GM12801 (cell line): ENCODE results near the gene AREL1.

Source experiments
- TF ChIP-seq, protein P1 (sequence below): IDR thresholded peaks from one replicate; pipeline ENCODE4 v1.5.1; 2011; ENCODE audit warnings: control low read depth; ENCODE audit not compliant: insufficient read length; ENCODE audit errors: extremely low read depth

Gene AREL1

GRCh38 chr14:74737753-74738325 is 25.0 kb upstream of the AREL1 start:
- TF ChIP-seq, protein P1, sequence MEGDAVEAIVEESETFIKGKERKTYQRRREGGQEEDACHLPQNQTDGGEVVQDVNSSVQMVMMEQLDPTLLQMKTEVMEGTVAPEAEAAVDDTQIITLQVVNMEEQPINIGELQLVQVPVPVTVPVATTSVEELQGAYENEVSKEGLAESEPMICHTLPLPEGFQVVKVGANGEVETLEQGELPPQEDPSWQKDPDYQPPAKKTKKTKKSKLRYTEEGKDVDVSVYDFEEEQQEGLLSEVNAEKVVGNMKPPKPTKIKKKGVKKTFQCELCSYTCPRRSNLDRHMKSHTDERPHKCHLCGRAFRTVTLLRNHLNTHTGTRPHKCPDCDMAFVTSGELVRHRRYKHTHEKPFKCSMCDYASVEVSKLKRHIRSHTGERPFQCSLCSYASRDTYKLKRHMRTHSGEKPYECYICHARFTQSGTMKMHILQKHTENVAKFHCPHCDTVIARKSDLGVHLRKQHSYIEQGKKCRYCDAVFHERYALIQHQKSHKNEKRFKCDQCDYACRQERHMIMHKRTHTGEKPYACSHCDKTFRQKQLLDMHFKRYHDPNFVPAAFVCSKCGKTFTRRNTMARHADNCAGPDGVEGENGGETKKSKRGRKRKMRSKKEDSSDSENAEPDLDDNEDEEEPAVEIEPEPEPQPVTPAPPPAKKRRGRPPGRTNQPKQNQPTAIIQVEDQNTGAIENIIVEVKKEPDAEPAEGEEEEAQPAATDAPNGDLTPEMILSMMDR: no peak

- TF ChIP-seq, protein P1: no peak
Measured at GRCh38 chr14:74735125-74735524, 22.2 kb upstream of the AREL1 start.

DNA sequence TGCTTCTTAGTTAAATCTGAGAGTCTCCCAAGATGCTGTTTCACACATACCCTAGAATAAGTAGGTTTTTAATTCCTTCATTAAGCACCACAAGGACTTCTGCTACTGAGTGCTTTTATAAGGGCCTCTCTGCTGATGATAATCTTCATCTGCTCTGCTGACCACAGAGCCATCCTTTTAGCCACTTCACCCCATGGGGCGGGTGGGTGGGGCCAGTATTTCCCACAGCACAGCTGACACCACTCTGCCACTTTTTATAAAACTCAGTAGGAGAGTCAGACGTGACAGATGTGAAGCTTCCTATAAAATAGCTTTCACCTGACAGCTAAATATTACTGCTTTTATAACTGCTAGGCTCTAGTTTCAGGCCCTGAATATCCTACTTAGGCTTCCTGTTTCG is 20.3 kb upstream of the AREL1 start:
- TF ChIP-seq, protein P1: no peak

DNA sequence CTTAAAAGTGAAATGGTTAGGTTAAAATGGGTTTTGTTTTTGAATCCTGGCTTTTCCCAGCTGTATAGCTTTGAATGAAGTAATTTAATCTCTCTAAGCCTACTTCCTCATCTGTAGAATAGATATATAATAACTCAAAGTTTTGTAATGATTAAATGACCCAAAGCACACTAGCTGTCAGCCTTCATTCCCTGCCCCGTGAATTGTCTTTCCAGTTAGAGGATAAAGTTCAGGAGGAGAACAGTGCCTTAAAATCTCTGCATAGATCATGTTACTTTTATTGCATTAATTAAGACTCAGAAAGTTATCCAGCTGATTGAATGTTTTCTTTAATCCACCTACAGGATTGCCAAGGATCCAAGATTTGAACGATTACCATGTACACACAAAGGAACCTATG is 19.5 kb upstream of the AREL1 start:
- TF ChIP-seq, protein P1: no peak

GRCh38 chr14:74723134-74723533 is 10.3 kb upstream of the AREL1 start:
- TF ChIP-seq, protein P1: no peak

DNA sequence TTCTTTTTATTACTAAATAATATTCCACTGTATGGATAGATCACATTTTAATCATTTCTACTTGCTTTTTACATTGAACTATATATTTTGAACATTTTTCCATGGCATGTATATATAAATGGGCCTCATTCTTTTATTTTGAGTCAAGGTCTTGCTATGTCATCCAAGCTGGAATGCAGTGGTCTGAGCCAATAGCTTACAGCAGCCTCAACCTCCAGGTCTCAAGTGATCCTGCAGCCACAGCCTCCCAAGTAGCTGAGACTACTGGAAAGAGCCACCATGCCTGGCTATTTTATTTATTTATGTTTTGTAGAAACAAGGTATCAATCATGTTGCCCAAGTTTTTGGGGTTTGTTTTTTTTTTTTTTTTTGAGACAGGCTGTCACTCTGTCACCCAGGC is 7.6 kb upstream of the AREL1 start:
- TF ChIP-seq, protein P1: no peak

- TF ChIP-seq, protein P1: no peak
Measured at GRCh38 chr14:74713395-74713735, 485 bp upstream of the AREL1 start.
